H1 (cell line): Measurements from ENCODE around the gene ASAP2. TPM values are rescaled to one million over a fixed set of nuclear protein-coding genes. Genes with fewer than 3 reads are reported as not detected.

ENCODE experiments used
- CEBPB ChIP-seq: IDR thresholded peaks from 2 replicates; pipeline ENCODE4 v1.6.1; 2012; ENCODE audit warnings: low read depth, low read length
- CTBP2 ChIP-seq: IDR thresholded peaks from 2 replicates; pipeline ENCODE4 v1.7.0; 2011; ENCODE audit warnings: borderline replicate concordance, mild to moderate bottlenecking, moderate library complexity, mixed read lengths, low read length; ENCODE audit not compliant: insufficient read depth, insufficient read length
- EP300 ChIP-seq, 2 experiments: IDR thresholded peaks; 1 replicate in 1 of 2; 2 replicates in 1 of 2; pipeline ENCODE4 v1.6.1; 2011 to 2012; ENCODE audit warnings: low read depth in 2 of 2, low read length in 2 of 2, mild to moderate bottlenecking in 2 of 2, borderline replicate concordance in 1 of 2, inconsistent platforms in 1 of 2, moderate library complexity in 1 of 2
- FOSL1 ChIP-seq: IDR thresholded peaks from 2 replicates; pipeline ENCODE4 v1.6.1; 2011; ENCODE audit warnings: mild to moderate bottlenecking, low read depth, low read length, moderate library complexity; ENCODE audit not compliant: insufficient read depth
- KDM1A ChIP-seq: fragments of 200-600, 300-600 bp; sonication (generic); IDR thresholded peaks from 2 replicates; pipeline ENCODE4 v1.7.1; 2016; ENCODE audit warnings: mild to moderate bottlenecking, low read length, borderline replicate concordance
- SIX5 ChIP-seq: IDR thresholded peaks from 2 replicates; pipeline ENCODE4 v1.6.1; 2011; ENCODE audit warnings: mild to moderate bottlenecking, low read depth, low read length
- polyA plus RNA-seq, 7 experiments: library from polyadenylated mRNA; depleted of rRNA in 3 of 7; stranded (reverse) in 5 of 7; unstranded in 2 of 7; fragments of >200 nt in 5 of 7; fragments of 200-250 nt in 2 of 7; gene quantifications; 1 replicate in 5 of 7; 2 replicates in 1 of 7; 4 replicates in 1 of 7; pipeline versions ENCODE4 v1.2.1 to v1.2.3, GENCODE V29; 2011 to 2013; ENCODE audit warnings: missing spikeins in 2 of 7, mixed read lengths in 2 of 7
- total RNA-seq: library from RNA; stranded (reverse); fragmentation: NEBNext Ultra II Directional; extraction: Animal tissue kit (Norgen Biotek cat#: 25700); gene quantifications from 2 replicates; pipeline ENCODE4 v1.2.1, GENCODE V29; 2021

Gene ASAP2
- total and polyA plus RNA-seq, 2 of the 8 experiments (the other 6 are each of a cell fraction or from before 2014, with no cell fraction given) = 10.2 to 18.7 TPM

GRCh38 chr2:9382604-9383235, 176.1 kb downstream of the ASAP2 start (continued):
- TF ChIP-seq FOSL1 = no peak
- TF ChIP-seq KDM1A = no peak
- no peak for TF ChIP-seq CEBPB
- no peak for TF ChIP-seq EP300 (IDR thresholded peaks at IDR 0.05; ENCODE audit: borderline replicate concordance in 1 of 2, low read depth in 2 of 2, low read length in 2 of 2)
- TF ChIP-seq CTBP2 = no peak
- TF ChIP-seq SIX5 = no peak
- TF ChIP-seq, all 59 proteins: peak for 0
